HG03196 (cell line): ENCODE data around the gene PDLIM5.
"Not testable (repeated sequence)": the region's sequence is repeated elsewhere in the genome, so short reads cannot be mapped to it uniquely, and the experiment has no call there.

ENCODE experiments used
- ATAC-seq: cut with Tn5 transposase; IDR thresholded peaks from one replicate; pipeline ENCODE4 v1.9.1; 2021; ENCODE audit not compliant: unreplicated experiment

PDLIM5 gene

DNA sequence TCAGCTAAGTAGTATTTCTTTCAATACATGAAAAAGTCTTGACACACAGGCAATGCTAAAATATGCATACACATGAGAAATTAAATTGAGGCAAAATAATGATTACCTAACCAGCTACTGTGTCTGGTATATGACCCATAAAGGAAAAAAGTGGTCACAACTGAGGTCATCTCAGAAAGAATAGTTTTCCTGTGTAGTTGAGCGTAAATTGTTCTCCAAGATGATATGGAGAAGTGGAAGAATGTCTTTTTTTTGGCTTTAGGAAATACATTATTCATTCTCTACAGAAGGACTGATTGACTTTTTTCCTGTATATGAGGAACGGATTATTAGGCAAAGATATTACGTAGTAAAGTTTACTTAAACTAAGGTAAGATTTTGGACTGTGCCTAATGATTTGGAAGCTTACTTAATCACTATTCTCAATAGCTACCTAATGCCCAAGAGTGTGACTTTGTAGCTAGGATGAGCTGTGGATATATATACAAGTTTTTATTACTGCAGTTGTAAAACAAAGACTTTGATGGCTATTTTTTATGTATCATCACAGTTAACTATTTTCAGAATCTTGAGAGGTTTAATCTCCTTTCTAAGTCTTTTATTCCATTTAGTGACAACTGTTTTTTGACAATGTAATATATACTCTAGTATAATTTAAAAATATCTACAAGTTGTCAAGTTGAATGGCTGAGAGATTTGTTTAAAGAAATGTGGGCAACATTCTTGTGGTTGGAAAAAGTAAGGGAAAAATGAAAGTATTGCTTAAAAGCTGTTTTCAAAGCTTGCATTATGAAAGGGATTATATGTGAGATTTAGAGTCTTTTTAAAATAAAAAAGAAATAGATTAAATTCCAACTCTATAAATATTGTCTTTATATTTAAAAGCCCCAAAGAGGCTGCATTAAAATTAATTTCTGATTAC, 100.2 kb downstream of the PDLIM5 start:
- no peak for ATAC-seq

DNA sequence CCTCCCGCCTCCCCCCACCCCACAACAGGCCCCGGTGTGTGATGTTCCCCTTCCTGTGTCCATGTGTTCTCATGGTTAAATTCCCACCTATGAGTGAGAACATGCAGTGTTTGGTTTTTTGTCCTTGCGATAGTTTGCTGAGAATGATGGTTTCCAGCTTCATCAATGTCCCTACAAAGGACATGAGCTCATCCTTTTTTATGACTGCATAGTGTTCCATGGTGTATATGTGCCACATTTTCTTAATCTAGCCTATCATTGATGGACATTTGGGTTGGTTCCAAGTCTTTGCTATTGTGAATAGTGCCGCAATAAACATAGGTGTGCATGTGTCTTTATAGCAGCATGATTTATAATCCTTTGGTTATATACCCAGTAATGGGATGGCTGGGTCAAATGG, 104.3 kb downstream of the PDLIM5 start:
- ATAC-seq: not testable (repeated sequence)

DNA sequence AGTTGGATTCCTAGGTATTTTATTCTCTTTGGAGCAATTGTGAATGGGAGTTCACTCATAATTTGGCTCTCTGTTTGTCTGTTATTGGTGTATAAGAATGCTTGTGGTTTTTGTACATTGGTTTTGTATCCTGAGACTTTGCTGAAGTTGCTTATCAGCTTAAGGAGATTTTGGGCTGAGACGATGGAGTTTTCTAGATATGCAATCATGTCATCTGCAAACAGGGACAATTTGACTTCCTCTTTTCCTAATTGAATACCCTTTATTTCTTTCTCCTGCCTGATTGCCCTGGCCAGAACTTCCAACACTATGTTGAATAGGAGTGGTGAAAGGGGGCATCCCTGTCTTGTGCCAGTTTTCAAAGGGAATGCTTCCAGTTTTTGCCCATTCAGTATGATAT, 105.9 kb downstream of the PDLIM5 start:
- not testable (repeated sequence) for ATAC-seq

DNA sequence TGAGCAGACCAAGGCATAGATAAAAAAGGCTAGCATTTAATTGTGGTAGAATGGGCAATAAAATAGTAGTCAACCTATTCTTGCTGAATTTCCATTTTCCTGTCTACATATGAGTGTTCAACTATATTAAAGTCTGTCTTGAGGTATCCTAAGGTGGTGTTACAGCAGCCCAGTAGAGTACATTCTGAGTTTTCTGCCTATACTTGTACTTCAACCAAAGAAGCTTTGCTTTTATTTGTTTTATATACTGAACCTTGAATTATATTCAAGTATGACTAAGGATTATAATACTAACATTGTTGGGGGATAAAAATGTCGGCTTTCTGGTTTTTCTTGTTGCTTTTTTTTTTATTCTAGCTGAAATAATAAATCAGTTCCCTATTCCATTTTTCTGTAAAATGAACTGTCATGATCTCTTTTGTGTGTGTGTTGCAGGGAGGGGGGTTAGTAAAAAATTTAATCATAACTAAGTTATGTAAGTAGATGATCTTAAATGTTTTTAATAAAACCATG, 106.7 kb downstream of the PDLIM5 start:
- ATAC-seq: no peak

DNA sequence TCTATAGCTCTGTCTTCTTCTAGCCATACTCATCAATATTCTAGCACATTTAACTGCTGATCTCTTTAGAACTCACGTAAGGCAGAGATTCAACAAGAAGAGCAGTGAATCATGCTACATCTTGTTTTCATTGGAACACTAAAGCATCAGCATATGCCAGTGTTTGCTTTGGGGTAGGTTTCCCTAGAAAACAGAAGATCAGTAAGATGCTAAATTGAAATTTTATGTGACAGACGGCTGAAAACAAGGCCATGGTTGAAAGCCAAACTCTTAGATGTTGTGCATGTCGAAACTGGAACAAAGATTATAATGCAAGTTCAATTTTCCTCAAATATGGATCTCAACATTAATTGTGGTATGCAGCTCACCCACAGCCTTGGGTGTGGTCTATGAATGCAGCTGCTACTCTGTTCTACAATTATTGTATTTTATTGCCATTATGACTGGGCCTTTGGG, 107.6 kb downstream of the PDLIM5 start:
- no peak for ATAC-seq

DNA sequence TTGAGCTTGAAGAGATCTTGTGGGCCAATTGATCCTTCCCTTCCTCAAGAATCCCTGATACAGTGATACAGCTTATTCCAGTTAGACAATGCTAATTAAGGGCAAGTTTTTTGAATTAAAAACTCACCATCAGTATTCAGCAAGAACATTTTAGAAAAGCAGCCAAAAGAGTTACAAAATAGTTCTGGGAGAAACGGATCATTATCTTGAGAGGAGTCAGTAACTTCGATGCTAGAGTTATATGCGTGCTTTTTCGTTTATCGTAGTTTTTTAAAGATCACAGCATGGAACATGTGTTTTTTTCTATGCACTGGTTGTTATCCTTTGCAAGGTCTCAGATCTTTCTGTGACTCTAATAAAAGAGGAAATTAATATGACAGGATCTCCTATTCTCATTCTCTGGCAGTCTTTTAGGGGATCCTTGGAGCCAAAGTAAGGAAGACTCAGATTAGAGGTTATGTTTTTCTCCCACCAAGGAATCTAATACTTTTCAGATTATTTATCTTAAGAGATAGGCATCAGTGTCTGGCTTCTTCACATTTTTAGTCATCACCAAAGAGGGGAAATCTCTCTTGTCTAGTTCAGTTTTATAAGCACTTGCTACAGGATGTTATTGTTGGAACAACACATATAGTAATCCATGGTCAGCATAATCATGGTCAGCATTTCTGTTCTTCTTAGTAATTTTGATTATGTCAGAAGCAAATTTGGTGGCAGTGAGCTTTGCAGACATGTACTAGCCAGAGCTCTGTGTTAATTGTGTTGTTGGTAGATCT, 109.7 kb downstream of the PDLIM5 start:
- ATAC-seq: no peak

DNA sequence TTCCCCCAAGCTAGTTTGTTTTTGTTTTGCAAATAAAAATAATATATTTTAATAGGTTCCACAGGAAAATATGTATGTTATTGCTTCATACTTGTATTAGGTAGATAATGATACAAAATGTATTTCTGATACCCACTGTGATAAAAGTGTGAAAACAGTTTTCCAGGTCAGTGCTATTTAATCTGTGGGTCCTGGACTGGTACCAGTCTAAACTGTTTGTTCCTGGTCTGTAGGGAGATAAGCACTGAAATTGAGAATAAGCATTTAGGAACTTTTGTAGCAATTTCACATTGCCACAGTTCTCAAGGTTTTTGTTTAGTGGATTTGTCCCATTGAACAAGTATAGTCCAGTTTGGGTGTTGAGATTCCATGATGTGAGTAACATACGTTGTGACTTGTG, 110.5 kb downstream of the PDLIM5 start:
- ATAC-seq: no peak

DNA sequence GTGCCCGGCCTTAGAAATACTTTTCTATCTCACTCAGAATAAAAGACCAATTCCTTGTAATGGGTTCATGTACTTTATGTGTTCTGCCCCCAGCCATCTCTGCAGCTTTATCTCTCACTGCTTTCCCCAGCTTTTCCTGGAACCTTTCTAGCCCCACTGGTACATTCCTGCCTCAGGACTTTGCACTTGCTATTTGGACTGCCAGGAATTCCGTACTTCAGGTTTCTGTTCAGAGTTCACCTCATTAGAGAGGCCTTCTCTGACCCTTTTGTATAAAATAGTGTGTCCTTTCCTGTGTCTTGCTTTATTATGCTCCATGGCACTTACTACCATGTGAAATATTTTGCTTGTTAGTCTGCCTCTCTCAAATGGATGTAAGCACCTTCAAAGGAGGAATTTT, 112.5 kb downstream of the PDLIM5 start:
- ATAC-seq: no peak

DNA sequence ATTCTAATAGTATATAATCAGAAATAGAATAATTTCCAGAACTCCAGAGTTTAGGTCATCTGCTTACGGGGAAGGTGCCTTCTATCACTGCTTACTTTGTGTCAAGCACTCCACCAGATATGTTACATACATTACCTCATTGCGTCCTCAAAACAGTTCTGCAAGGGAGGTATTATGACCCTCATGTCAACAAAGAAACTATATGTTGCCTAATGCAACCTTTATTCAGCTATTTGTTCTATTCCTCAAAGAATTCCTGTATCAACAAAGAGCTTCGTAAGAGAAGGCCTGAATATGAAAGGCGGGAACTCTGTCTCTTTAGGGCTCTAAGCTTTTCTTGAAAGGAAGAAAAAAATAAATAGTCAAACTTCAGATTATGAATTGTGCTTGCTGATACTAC, 114.7 kb downstream of the PDLIM5 start:
- no peak for ATAC-seq

DNA sequence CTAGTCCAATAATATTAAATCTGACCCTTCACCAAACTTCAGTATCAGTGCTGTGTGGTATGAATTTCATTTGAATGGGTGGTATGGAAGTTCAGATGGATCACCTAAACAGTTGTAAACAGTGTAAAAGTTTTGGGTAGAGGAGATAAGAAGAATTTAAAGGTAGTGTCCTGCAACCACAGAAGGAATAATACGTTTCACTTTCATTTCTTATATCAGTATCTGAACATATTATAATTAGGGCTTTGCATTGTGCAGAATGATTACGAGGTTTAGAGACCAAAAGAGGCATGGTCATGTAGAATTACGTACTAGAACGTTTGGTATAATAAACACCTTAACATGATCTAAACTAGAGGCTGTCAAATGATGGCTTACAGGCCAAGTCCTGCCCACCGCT, 116.1 kb downstream of the PDLIM5 start:
- peak; percentile 78 for ATAC-seq

DNA sequence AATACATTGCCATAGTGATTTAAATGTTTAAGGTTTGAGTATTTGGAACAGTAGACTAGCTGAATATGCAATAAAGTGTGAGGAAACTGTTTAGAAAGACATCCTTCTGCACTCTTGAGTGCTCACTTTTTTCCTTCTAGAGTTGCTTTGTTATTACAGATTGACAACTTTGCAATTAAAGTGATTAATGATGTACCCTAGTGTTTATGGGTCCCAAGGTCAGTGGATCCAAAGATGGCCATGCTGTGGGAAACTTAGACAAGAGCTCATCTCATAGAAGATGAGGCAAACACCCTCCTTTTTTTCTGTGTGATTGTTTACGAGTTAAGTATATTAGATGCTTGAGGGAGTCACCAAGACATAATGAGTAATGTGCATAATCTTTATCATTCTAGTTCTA, 118.8 kb downstream of the PDLIM5 start:
- no peak for ATAC-seq

DNA sequence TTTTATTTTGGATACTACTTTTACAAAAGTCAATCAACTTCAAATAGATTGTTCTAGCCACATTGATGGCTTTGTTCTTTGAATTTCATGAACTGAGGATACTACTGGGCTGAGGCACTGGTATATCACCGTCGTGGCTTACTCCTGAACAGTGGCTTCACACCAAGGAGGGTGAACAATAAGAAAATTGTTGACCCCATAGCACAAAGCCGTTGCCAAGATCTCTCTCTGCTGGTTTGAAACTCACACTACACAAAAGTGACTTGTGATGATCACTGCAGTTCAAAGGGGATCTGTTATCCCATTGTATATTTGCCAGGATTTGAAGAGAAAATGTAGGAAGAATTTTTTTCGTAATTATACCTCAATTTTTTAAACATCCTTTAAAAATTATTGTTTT, 119.6 kb downstream of the PDLIM5 start:
- no peak for ATAC-seq

DNA sequence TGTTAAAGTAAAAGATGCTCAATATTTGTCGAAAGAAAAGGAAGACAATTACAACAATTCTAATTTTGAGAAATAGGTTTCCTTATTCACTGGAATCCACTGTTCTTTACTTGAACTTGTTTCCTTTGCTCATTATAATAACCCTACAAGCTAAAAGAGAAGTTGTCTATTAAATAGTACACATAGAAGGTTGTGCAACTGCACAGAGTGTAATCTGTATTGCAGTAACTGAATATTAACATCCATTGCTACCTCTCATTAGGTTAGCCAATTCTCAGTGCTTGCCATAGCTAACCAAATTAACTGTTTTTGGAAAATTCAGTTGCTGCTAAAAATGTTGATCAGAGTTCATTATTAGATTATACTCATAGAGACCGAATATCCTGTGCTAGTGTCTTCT, 120.0 kb downstream of the PDLIM5 start:
- ATAC-seq: no peak

DNA sequence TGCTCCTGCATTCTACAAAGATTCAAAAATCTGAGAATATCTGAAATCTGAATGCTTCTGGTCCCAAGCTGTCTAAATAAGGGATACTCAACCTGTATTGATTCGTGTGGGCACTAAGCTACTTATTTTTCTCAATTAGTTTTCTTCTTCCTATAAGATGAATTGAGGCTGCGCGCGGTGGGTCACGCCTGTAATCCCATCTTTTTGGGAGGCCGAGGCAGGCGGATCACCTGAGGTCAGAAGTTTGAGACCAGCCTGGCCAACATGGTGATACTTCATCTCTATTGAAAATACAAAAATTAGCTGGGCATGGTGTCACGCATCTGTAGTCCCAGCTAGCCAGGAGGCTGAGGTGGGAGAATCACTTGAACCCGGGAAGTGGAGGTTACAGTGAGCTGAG, 122.3 kb downstream of the PDLIM5 start:
- ATAC-seq: no peak

DNA sequence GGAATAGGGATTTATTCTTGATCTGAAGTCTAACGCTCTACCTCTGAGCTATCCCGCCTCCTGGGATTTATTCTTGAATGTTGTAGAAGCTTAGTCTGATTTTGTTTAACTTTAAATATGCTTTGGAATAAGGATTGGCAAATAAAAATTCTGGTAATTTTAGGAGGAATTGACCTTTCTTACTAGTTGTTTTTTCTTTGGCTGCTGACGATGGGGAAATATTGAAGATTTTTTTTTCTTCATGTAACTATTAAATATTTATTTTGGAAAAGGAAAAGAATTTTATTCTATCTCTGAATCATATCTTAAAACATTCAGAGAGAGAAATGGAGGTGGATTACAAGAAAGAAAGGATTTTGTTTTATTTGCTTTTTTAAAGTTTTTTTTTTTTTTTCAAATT, 122.9 kb downstream of the PDLIM5 start:
- ATAC-seq: no peak

DNA sequence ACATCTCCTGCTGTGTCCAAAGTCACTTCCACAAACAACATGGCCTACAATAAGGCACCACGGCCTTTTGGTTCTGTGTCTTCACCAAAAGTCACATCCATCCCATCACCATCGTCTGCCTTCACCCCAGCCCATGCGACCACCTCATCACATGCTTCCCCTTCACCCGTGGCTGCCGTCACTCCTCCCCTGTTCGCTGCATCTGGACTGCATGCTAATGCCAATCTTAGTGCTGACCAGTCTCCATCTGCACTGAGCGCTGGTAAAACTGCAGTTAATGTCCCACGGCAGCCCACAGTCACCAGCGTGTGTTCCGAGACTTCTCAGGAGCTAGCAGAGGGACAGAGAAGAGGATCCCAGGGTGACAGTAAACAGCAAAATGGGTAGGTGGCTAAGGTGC, 123.9 kb downstream of the PDLIM5 start:
- ATAC-seq: no peak

DNA sequence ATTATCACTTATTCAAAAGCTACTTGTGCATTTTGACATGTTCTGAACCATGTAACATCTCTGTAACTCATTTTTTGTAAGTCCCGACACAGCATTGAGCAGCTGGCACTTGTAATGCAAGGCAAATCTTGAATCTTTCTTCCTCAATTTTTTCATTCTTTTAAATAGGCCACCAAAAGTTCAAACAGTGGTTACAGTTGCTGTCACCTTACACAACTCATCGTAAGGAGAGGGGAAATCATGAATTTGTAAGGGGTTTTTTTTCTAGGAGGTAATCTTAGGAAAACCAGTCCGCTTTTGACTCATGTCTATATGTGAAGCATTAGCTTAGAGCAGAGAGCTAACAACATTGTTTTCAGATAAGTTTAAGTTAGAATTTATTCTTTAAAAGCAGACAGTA, 124.5 kb downstream of the PDLIM5 start:
- ATAC-seq: no peak

DNA sequence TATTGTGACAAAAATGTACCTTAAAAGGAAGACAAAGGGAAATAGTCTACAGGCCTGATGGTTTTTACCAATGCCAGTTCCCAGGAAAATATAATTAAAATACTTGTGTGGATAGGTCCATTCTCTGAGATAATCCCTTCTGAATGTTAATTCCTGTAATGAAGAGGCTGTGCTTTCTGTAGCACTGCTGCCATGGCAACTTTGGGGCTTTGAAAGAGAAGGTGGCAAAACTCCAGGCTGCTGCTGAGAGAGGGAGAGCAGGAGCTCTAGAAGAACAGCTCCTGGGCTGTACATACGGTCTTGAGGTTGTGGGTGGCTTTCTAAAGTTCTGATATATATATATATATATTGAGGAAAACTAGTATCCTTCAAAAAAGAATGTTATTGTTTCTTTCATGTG, 125.4 kb downstream of the PDLIM5 start:
- ATAC-seq: no peak

DNA sequence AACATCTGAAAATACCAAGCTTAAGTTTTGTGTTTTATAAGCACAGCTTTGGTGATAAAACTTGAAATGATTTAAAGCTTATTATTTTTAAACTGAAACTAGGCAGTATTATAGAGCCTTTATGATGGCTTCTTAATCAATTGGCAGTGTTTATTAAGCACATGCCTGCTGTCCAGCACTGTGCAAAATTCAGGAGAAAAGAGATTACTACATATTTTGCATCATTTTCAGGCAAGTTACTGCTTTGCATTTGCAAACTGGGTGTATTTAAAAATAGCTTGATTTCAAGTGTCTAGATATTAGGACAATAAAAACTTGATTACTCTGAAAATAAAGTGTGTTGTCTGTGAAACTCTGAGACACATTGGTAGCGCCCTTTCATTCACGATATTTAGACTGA, 126.5 kb downstream of the PDLIM5 start:
- no peak for ATAC-seq

DNA sequence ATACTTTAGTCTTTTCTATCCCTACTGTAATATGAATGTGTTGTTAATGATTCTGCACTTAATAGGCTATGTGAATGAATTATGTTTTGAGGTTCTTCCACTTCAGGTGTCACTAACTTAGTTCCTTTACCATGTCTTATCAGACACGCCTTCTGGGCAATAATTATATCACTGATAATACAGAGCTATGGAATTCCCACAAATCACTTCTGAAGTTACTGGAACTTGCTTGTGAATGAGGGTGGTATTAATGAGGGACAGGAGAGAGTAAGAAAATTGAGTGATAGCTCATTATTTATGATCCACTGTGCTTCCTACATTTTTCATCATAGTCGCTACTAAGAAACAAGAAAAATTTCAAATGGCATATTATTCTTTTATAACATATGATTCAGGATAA, 130.0 kb downstream of the PDLIM5 start:
- ATAC-seq: no peak

DNA sequence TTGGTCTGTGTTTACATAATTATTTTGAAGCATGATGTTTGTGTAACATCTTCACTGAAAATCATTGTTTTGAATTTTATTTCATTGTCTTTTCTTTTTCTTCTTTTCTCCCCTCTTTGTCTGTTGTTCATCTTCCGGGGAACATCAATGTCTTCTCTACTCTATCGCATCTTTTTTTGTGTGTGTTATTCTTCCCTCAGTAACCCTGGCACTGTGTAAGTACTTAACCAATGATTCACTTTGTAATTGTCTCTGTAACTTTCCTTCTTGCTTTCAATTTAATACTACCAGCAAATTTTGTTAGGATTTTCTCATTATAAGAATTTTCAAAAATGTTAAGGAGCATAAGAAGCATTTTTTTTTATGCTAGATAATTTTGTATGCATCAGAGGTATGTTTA, 130.8 kb downstream of the PDLIM5 start:
- ATAC-seq: no peak
